Measurements from ENCODE around the gene GID8.

GID8 gene

DNA sequence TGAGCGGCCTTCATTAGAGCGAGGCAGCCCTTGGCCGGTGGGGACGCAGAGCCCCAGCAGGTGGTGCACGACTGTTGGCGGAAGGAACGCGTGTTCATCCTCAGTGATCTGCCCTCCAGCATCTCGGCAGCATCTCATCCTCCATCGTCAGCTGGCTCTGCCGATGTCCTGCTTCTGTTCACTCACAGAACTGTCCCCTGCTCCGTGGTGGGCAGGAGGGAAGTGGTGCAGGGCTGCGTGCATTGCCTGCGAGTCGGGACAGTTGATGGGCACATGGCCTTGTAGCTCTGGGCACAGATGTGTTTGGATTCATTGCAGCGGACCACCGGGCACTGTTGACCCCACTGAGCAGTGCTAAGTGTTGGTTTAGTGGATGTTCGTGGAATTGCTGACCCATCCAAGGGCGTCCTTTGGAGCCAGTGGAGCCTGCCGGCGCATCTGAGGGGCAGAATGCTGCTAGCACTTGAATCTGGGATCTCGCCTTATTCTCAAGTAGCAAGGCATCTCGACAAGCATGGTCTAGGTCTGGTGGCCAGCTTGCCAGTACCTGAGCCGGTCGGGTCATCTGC lies 7.9 kb downstream of the GID8 start:
- no peak for FAIRE-seq

GRCh38 chr20:62946918-62947317 lies 9.0 kb downstream of the GID8 start:
- no peak for FAIRE-seq

DNA sequence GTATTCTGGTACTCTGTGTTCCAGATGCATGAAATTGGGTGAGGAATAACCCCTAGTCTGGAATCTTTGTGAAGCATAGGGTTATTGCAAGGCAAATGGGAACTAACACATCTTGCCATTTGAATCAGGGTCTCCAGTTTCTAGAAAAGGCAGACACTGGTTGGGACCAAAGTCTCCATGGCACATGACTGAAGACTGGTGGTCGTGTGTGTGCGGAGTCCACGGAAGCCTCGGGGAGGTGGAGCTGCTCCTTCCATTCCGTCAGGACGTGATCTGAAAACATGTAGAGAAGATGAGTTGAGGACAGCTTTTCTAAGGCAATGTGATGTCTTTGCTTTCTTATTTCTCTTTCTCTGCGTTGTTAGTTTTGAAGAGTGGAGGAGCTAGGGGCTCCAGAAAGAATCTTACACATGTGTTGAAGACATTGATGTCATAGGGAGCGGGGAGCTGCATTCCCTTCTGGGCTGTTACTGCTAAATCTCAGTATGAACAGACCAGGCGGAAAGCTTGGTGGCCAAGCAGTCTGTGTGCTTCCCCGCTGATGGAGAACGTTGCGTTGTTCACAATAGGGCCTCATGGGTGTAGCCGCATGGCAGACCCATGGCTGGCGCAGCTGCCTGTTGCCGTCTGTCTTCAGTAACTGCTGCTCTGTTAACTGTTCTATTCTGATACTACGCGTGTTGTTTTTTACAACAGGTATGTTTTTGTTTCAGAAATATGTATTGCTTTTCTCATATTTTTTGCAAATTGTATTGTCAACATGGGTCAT lies 9.8 kb downstream of the GID8 start:
- FAIRE-seq: no peak

GRCh38 chr20:62949153-62949821 lies 11.3 kb downstream of the GID8 start:
- FAIRE-seq: no peak

DNA sequence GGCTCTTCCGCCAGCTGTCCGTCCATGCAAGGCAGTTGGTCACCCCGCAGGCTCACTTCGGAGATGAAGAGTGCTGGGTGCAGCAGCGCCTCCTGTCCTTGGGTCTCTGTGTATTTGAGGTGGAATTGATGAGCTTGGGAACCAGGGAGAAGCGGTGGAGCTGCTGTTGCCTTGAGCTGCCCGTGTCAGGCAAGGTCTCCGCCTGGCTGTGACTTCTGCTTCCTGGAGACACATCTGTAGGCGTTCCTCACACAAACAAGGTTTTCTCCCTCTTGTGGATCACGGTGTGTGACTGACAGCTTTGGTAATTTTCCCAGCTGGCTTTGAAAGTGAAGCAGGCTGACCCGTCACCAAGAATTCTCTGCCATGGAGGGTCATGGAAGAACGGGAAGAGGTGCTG lies 12.0 kb downstream of the GID8 start:
- no peak for FAIRE-seq

GRCh38 chr20:62950741-62951140 lies 12.8 kb downstream of the GID8 start:
- FAIRE-seq: no peak

GRCh38 chr20:62951143-62951895 lies 13.4 kb downstream of the GID8 start:
- FAIRE-seq: no peak

- no peak for FAIRE-seq
Measured at GRCh38 chr20:62951896-62952372, 14.0 kb downstream of the GID8 start.

GRCh38 chr20:62952373-62952967 lies 14.5 kb downstream of the GID8 start, which contains the start of gene SLC17A9:
Gene SLC17A9, plus strand, starts transcription at chr20:62952709. Its CDS starts 122 bp downstream, at chr20:62952831.
- no peak for FAIRE-seq

DNA sequence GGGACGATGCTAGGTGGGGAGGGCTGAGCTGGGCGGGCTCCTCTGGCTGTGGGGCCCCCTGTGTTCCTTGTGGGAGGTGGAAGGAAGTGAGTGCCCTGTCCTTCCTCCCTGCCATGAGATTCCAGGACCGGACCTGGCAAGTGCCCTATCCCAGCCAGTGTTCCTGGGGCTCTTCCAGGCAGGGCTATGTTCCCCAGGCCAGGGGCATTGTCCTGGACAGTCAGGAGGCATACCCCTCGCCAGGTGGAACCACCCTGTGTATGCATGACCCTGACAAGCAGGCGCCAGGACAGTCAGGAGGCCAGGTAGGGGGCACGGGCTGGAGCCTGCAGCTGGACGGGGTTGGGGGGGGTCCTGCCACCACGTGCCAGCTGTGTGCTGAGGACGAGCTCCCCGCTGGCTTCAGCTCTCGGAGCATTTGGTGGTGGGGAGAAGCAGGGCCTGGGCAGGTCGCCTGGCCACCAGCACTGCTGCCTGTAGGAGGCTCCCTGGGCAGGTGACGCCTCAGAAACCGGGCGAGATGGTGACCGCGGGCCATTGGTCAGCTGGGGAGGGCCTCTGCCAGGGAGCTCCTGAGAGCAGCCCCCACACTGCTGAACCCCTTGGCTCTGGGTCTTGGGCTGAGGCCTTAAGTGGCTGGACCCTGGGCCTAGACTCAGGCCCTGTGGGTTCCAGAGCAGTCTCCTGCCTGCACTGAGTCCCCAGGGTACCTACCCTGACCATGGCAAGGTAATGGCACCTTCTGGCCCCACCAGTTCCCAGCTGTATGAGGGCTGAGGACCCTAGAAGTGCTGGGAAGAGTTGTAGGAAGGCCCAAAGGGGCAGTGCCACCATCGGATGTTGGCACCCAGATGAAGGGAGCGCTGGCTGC lies 15.3 kb downstream of the GID8 start:
- FAIRE-seq: no peak

DNA sequence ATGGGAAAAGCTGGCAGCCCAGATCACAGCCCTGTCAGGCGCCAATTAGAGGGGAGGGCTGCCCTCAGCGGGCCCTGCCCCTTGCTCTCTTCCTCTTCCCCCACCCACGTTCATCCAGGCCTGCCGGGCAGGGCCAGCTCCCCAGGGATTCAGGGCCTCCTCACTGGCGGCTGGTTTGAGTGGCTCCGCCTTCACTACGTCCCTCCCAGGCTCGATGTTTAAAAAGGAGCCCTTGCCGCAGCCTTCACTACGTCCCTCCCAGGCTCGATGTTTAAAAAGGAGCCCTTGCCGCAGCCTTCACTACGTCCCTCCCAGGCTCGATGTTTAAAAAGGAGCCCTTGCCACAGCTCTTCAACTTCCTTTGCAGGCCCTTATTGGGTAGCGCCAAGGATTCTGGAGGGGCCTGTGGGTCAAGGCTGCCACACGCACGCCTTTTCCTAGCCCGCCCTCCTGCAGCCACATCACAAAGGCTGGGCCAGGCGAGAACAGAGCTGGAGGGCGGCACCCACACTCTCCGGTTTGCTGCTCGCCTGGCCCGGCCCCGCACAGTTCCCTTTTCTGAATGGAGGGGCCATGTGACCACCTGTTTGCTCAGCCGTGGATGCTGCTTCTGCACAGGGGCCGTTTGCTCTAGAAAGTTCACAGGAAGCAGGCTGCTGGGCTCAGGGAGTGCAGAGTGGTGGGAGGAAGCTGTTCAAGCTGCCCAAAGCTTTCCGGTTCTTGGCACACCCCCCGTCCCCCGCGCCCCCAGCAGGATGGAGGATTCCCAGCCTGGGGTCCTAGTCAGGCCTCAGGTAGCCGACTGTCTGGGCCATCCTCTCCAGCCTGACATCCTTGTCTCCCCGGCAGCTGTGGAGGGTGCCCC lies 16.1 kb downstream of the GID8 start:
- FAIRE-seq: no peak

- FAIRE-seq: no peak
Measured at GRCh38 chr20:62955519-62956386, 17.8 kb downstream of the GID8 start.

- no peak for FAIRE-seq
Measured at GRCh38 chr20:62956387-62957135, 18.6 kb downstream of the GID8 start.

DNA sequence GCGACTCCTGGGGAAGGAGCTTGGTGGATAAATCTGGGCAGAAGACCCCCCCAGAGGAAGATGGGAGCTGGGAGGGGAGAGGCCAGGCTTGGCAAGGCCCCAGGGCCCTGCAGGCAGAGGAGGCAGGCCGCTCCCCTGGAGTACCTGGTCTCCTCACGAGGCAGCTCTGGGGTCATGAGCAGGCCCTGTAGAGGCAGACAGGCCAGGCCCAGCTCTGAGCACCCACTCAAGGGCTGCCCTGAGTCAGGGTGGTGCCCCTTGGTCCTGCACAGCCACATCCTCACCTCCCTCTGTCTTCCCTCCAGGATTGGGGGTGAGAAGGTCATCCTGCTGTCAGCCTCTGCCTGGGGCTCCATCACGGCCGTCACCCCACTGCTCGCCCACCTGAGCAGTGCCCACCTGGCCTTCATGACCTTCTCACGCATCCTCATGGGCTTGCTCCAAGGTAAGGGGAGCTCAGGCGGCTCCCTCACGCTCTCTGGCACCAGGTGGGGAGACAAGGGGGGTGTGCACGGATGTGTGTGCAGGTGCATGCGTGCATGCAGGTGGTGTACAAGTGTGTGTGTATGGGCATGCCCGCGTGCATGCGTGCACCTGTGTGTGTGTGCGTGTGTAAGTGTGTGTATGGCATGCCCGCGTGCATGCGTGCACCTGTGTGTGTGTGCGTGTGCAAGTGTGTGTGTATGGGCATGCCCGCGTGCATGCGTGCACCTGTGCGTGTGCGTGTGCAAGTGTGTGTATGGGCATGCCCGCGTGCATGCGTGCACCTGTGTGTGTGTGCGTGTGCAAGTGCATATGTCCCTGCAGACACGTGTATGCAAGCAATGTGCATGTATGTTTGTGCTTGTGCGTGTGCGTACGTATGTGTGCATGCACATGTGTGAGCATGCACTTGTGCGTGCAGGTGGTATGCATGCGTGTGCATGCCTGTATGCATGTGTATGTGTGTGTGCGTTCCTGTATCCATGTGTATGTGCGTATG lies 19.5 kb downstream of the GID8 start:
- no peak for FAIRE-seq

DNA sequence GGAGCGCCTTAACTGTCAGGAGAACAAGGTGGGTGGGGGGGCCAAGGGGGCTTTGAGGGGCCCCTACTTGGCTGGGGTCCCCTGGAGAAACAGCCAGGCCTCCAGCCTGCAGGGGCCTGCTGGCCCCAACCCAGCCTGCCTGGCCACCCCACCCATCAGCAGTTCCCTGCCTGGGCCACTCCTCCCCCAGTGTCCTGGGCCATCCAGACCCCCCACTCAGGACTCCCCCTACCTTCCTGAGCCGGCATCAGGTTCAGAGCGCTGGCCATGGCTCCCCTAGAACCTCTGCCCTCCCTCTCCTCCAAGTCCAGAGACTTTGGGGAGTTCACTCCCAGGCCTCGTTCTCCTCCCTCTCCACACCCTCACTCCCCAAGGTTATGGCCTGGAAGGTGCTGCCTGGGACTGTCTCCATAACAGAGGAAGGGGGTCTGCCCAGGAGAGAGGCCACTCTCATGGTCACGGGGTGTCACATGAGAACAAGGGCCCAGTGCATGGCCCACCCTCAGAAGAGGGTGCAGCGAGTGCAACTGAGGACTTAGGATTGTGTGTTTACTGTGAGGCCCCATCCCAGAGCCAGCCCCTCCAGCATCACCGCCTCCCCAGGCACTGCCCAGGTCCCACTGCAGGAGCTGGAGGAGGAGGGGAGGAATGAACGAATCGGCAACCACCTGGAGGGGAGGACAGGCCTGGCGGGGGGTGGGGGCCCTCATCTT lies 20.6 kb downstream of the GID8 start:
- no peak for FAIRE-seq

- FAIRE-seq: no peak
Measured at GRCh38 chr20:62959101-62959971, 21.4 kb downstream of the GID8 start.

Measured in islet of Langerhans (tissue), 1 donor.